HG03135 (cell line): ENCODE measurements around the gene TMCO4.

ENCODE experiments used
- ATAC-seq: cut with Tn5 transposase; IDR thresholded peaks from one replicate; pipeline ENCODE4 v1.9.1; 2021; ENCODE audit warnings: mild to moderate bottlenecking, moderate library complexity; ENCODE audit not compliant: unreplicated experiment

Gene TMCO4

DNA sequence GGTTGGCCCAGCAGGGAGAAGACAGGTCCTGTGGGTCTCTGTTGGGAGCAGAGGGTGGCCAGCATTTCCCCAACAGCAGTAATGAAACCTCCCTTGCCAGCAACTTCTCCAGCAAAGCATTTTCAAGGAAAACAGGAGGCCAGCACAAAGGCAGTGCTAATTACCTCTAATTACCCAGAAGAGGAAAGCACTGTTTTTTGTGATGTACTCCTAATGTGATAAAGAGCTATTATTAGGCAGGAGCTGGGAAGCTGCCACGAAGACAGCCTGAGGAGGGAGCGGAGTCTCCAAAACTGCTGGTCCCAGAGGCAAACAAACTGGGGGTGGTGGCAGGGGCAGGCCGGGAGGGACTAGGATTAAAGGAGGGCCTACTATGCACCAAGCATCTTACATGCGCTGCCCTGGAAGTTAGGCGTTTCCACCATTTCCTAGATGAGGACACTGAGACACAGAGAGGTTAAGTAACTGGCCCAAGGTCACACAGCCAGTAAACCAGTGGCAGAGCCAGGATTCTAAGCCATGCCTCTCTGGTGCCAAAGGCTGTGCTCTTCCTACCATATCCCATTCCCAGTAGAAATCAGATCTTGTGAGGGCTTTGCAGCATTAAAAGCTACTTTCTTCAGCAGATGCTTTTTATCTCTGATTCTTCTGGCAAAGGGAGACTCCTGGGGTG lies 110.5 kb downstream of the TMCO4 start:
- no peak for ATAC-seq

DNA sequence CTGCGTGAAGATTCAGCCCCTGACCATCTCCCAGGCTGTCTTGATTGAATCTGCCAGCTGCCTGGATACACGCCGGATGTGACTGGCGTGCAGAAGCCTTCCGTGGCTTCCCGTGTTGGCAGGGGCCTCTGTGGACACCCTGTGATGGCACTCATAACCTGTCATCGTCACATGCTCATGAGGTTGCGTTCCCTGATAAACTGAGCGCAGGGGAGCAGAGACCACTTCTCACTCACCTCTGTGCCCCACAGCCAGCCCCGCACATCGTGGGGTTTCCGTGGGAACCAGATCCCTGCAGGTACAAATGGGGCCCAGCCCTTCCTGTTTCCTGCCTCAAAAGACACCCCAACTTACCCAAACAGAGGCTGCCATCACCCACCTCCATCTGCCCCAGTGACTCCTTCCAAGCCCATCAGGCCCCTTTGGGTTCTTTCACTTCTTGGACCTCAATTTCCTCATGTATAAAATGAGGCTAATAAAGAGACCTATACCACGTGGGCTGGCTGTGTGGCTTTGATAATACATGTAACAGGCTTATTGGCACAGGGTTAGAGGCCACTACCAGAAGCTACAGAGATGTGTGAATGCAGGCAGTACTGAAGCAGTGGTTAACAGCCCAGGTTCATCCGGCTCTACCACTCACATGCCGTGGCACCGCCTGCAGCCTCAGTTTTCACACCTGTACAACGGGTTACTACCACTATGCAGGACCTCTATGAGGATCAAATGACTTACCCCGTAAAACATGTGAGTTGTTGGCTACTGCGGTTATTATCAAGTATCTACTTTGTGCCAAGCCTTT lies 111.5 kb downstream of the TMCO4 start:
- ATAC-seq = no peak

GRCh38 chr1:19687414-19687813 lies 112.3 kb downstream of the TMCO4 start:
- no peak for ATAC-seq

- no peak for ATAC-seq
Measured at GRCh38 chr1:19685994-19686393, 113.7 kb downstream of the TMCO4 start.

DNA sequence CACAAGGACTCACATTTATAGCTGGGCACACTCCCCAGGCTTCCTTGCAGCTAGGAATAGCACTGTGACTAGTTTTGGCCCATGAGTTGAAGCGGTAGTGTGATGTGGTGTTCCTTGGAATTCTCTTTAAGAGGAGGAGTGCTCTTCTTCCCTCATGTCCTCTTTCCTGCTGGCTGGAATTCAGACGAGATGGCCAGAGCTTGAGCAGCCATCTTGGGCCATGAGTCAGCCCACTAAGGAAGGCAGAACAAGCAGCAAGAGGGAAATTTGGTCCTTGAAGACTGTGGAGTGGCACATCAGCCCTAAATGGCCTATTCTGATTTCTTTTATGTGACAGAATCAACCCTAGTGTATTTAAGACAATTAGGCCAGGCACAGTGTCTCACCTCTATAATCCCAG lies 115.0 kb downstream of the TMCO4 start:
- no peak for ATAC-seq

GRCh38 chr1:19683351-19683750 lies 116.4 kb downstream of the TMCO4 start:
- ATAC-seq = no peak

DNA sequence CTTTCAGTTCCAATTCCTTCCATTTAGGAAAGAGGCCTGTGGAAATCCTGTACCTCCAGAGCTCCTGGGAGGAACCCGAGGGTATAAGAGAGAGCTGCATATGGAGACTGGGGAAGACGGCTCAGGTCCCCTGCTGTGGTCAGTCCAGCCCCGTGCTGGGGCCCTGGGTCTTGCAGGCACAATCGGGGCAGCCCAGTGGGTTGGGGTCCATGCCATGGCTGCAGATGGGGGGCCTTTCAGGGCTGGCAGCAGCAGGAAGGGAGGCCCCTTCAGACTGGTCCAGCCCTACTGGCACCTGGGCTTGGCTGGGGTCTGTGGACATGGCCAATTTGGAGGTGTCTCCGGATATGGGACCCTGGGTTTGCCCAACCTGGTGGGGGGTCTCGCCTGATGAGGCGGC lies 116.8 kb downstream of the TMCO4 start:
- no peak for ATAC-seq

DNA sequence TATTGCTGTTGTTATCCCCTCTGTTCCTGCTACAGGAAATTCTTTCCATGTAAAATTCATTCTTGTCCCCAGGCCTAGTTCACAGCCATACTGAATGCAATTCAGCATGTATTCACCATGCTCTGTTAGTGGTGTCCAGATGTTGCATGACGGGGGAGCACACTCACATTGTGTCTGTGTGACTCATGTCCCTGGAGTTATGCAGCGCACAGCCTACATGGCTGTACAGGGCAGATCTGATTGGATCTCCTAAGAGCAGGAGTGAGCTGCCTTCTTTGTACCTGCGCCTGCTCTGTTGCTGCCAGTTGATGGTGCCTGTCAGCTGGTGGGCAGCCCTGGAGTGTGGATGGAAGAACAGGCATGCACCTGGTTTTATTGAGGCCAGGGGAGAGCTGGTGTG lies 117.5 kb downstream of the TMCO4 start:
- no peak for ATAC-seq

DNA sequence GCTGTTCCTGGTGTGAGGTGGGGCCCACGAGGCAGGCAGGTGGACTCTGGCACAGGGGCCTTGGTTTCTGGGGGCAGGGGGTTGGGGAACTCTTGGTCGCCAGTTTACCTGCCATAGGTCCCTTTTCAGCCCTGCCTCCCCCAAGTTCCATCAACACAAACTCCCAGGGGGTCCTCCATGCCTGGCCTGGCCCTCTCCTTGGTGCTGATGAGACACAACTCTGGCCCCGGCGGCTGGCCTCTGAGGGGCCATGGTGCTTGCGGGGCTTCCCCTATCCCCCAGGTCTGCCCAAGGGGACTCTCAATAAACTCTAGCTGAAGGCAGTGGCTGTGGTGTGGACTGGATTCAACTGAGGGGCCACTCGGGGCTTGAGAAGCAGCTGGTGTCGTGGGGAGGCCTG lies 119.1 kb downstream of the TMCO4 start:
- no peak for ATAC-seq

DNA sequence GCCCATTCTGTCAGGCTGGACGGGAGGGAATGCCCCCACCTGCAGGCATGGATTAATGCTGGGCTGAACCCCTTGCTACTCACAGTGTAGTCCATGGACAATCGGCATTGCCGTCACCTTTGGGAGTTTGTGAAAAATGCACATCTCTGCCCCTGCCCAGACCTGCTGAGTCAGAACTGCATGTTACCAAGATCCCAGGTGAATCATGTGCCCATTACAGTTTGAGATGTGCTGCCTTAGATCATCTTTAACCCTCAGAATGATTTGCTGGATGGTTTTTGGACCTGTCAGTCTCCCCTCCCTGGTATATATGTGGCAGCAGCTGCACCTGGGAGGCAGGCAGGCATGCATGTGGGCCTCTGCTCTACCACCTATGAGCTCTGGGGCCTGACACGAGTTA lies 120.0 kb downstream of the TMCO4 start:
- ATAC-seq = no peak

DNA sequence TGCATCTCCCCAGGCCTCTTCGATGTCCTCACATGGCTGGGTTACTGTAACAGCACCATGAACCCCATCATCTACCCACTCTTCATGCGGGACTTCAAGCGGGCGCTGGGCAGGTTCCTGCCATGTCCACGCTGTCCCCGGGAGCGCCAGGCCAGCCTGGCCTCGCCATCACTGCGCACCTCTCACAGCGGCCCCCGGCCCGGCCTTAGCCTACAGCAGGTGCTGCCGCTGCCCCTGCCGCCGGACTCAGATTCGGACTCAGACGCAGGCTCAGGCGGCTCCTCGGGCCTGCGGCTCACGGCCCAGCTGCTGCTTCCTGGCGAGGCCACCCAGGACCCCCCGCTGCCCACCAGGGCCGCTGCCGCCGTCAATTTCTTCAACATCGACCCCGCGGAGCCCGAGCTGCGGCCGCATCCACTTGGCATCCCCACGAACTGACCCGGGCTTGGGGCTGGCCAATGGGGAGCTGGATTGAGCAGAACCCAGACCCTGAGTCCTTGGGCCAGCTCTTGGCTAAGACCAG lies 120.7 kb downstream of the TMCO4 start:
- ATAC-seq = no peak

- ATAC-seq = no peak
Measured at GRCh38 chr1:19678493-19678892, 121.2 kb downstream of the TMCO4 start.

DNA sequence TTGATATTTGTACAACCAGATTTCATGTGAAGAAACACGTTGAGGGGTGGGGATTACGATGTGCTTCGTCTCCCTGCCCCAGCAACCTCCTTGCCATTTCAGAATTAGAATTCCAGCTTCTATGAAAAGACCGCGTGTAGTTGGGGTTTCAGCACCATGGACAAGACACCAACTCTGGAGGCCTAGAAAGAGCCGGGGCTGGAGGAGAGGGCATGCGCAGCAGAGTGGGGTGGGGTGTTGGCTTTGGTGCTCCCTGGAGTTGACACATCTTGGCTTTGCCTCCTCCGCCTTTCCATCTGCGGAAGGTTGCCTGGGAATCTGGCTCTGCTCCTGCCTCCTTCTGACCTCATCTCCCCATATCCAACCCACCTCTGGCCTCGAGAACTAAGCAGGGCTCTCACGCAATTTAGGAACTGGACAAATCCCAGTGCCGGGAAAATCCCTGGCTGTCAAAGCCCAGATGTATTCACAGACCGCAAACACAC lies 123.2 kb downstream of the TMCO4 start:
- no peak for ATAC-seq

- ATAC-seq = no peak
Measured at GRCh38 chr1:19675797-19676196, 123.9 kb downstream of the TMCO4 start.

DNA sequence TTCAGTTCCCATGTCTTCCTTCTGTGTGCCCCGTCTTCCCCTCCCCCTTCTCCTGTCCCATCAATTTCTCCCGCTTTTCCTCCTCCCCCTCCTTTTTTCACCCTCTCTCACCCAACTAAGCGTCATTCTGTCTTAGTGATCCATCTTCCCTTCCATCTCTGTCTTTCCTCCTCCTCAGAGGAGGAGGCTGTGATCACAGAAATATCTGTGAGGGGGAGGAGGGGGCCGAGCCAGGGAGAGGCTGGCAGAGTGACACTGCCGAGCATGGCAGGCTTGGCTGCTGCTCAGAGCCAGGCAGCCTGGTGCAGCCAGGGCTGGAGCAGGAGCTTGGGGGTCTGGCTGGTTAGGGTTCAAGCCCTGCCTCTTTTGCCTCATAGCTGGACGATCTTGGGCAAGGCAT lies 127.5 kb downstream of the TMCO4 start:
- no peak for ATAC-seq

GRCh38 chr1:19670787-19671186 lies 128.9 kb downstream of the TMCO4 start:
- ATAC-seq = no peak

GRCh38 chr1:19668888-19669287 lies 130.8 kb downstream of the TMCO4 start:
- ATAC-seq = no peak

DNA sequence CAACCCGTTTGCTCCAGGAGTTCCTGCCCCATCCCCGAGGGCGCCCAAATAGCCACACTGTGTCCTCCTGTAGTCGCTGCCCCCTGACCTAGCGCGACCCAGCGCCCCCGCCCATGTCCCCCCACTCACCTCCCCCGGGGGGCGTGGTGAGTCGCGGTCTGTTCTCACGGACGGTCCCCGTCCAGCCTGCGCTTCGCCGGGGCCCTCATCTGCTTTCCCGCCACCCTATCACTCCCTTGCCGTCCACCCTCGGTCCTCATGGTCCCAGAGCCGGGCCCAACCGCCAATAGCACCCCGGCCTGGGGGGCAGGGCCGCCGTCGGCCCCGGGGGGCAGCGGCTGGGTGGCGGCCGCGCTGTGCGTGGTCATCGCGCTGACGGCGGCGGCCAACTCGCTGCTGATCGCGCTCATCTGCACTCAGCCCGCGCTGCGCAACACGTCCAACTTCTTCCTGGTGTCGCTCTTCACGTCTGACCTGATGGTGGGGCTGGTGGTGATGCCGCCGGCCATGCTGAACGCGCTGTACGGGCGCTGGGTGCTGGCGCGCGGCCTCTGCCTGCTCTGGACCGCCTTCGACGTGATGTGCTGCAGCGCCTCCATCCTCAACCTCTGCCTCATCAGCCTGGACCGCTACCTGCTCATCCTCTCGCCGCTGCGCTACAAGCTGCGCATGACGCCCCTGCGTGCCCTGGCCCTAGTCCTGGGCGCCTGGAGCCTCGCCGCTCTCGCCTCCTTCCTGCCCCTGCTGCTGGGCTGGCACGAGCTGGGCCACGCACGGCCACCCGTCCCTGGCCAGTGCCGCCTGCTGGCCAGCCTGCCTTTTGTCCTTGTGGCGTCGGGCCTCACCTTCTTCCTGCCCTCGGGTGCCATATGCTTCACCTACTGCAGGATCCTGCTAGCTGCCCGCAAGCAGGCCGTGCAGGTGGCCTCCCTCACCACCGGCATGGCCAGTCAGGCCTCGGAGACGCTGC lies 133.9 kb downstream of the TMCO4 start:
- no peak for ATAC-seq

DNA sequence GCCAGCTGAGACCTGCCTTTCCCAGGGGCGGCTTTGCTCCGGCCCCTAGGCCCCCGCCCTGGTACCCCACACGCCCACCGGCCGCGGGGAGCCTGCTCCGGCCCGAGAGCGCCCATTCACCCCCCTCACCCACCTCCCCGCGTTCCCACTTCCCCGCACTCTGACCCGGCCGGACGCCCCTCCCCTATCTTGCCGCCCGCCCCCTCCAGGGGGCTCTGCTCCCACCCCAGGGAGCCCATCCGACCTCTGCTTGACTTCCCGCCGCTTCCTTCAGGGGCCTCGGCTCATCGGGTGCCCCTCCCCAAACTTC lies 134.6 kb downstream of the TMCO4 start:
- ATAC-seq = no peak

GRCh38 chr1:19664453-19665185 lies 135.1 kb downstream of the TMCO4 start, which contains the start of gene HTR6:
HTR6 (plus strand) TSS chr1:19664875; CDS start chr1:19665754, 879 bp downstream.
- ATAC-seq = no peak
